K562 (cell line): ENCODE measurements around the gene UBN2. TPM values are rescaled to one million over a fixed set of nuclear protein-coding genes. Genes with fewer than 3 reads are reported as not detected.

Experiments used
- ATAC-seq: fragments of 200-7000 bp; cut with Tn5 transposase; 3 replicates; pipeline ENCODE4 v1.9.1; 2020; ENCODE audit warnings: moderate library complexity
- BruUV-seq: library from RNA; stranded (reverse); fragments of 400-500 nt; replicated peaks from 2 replicates; lab custom pipeline; 2021; lab: Mats Ljungman, UMichigan
- CTCF ChIA-PET: fragments of 300-600 bp; formaldehyde crosslinking; extraction: SDS; loops from one replicate; lab custom pipeline; 2021; ENCODE audit warnings: low intra/inter-chr PET ratio; lab: Yijun Ruan, JAX
- POLR2A ChIA-PET: fragments of 300-600, 350-650 bp; sonication (Branson Sonifier 250); formaldehyde crosslinking; extraction: SDS; loops from one replicate; lab custom pipeline; 2021; ENCODE audit warnings: antibody characterized with exemption, inconsistent platforms; lab: Yijun Ruan, JAX
- DNase-seq, 4 experiments: peaks; one replicate each; pipeline versions ENCODE4 v3.0.0 to v3.0.0-alpha.2; 2011 to 2018; ENCODE audit warnings: low spot score in 3 of 4, mixed read lengths in 3 of 4; ENCODE audit errors: extremely low read depth in 1 of 4
- FAIRE-seq: peaks from 2 replicates; lab custom pipeline; 2011; peaks lifted over from hg19 to GRCh38; lab: Jason Lieb, UNC
- H2AFZ ChIP-seq: 2 replicates; pipeline ENCODE4 v1.6.0; 2011; ENCODE audit warnings: low read depth, low read length, control low read depth, inconsistent platforms
- H3K27ac ChIP-seq: fragments of 200-600 bp; 3 replicates; pipeline ENCODE4 v1.8.0; 2011; ENCODE audit warnings: low read depth, mild to moderate bottlenecking, control low read depth, inconsistent platforms, low read length, moderate library complexity, mixed read lengths; ENCODE audit errors: extremely low read depth
- H3K27me3 ChIP-seq, 2 experiments: fragments of 300-600 bp in 1 of 2; 2 replicates in 1 of 2; 3 replicates in 1 of 2; pipeline versions ENCODE4 v1.6.0 to v1.8.0; 2011; ENCODE audit warnings: inconsistent platforms in 2 of 2, low read length in 2 of 2, mild to moderate bottlenecking in 1 of 2, mixed read lengths in 1 of 2, moderate library complexity in 1 of 2; ENCODE audit not compliant: control insufficient read depth in 2 of 2, insufficient read depth in 2 of 2
- H3K36me3 ChIP-seq: fragments of 300-600 bp; 3 replicates; pipeline ENCODE4 v1.8.0; 2011; ENCODE audit warnings: mild to moderate bottlenecking, low read length, inconsistent platforms; ENCODE audit not compliant: control insufficient read depth, insufficient read depth
- H3K4me1 ChIP-seq, 2 experiments: fragments of 200-600 bp in 1 of 2; replicated peaks in 1 of 2; 2 replicates in 1 of 2; 3 replicates in 1 of 2; pipeline versions ENCODE4 v1.5.1 to v1.8.0; 2011; ENCODE audit warnings: inconsistent platforms in 2 of 2, low read length in 2 of 2, mild to moderate bottlenecking in 1 of 2, mixed read lengths in 1 of 2, moderate library complexity in 1 of 2; ENCODE audit not compliant: control insufficient read depth in 2 of 2, insufficient read depth in 2 of 2
- H3K4me2 ChIP-seq: 2 replicates; pipeline ENCODE4 v1.6.1; 2011; ENCODE audit warnings: low read length, control low read depth, inconsistent platforms, mixed read lengths; ENCODE audit not compliant: insufficient read depth
- H3K4me3 ChIP-seq: fragments of 200-600 bp; sonication (generic), shearing (Covaris generic); 2 replicates; pipeline ENCODE4 v1.5.1; 2016; ENCODE audit warnings: control low read depth, inconsistent platforms
- H3K79me2 ChIP-seq: fragments of 200-600 bp; 3 replicates; pipeline ENCODE4 v1.8.0; 2011; ENCODE audit warnings: low read length, inconsistent platforms; ENCODE audit not compliant: control insufficient read depth, insufficient read depth
- H3K9ac ChIP-seq, 2 experiments: 2 replicates each; pipeline versions ENCODE4 v1.6.0 to v1.6.1; 2011; ENCODE audit warnings: low read depth in 2 of 2, low read length in 2 of 2, control low read depth in 1 of 2, inconsistent platforms in 1 of 2, mild to moderate bottlenecking in 1 of 2, mixed read lengths in 1 of 2; ENCODE audit not compliant: insufficient read depth in 1 of 2
- H3K9me1 ChIP-seq: one replicate; pipeline ENCODE4 v1.6.0; 2011; ENCODE audit warnings: inconsistent platforms, mild to moderate bottlenecking, low read length, moderate library complexity; ENCODE audit not compliant: control insufficient read depth, insufficient read depth
- H3K9me3 ChIP-seq: replicated peaks from 2 replicates; pipeline ENCODE4 v1.5.1; 2011; ENCODE audit warnings: low read depth, low read length, inconsistent platforms; ENCODE audit not compliant: control insufficient read depth, insufficient read depth
- H4K20me1 ChIP-seq: replicated peaks from 2 replicates; pipeline ENCODE4 v1.6.1; 2011; ENCODE audit warnings: low read length, inconsistent platforms, mixed read lengths; ENCODE audit not compliant: control insufficient read depth, insufficient read depth
- CEBPG ChIP-seq, 3 experiments: fragments of 200-800 bp in 1 of 3; sonication (Bioruptor generic) in 1 of 3; sonication (generic) in 1 of 3; formaldehyde crosslinking in 1 of 3; IDR thresholded peaks in 2 of 3; conservative IDR thresholded peaks in 1 of 3; 2 replicates each; pipeline versions ENCODE4 v1.6.1 to v1.8.0; 2016 to 2022; ENCODE audit warnings: missing compliant biosample characterization in 2 of 3, missing genetic modification characterization in 2 of 3, mild to moderate bottlenecking in 1 of 3, missing genetic modification reagents in 1 of 3
- CTBP1 ChIP-seq: fragments of 450-650 bp; IDR thresholded peaks from 2 replicates; pipeline ENCODE4 v1.6.1; 2016; ENCODE audit warnings: borderline replicate concordance
- FOXK2 ChIP-seq, 2 experiments: fragments of 450-650 bp; IDR thresholded peaks in 1 of 2; conservative IDR thresholded peaks in 1 of 2; 2 replicates each; pipeline ENCODE4 v1.6.1; 2016; ENCODE audit warnings: low read depth in 2 of 2, mild to moderate bottlenecking in 1 of 2
- KAT7 ChIP-seq: sonication (generic); formaldehyde crosslinking; IDR thresholded peaks from 2 replicates; pipeline ENCODE4 v1.8.0; 2022; ENCODE audit warnings: missing genetic modification reagents, mild to moderate bottlenecking, borderline replicate concordance
- MCM3 ChIP-seq: fragments of 450-650 bp; IDR thresholded peaks from 2 replicates; pipeline ENCODE4 v1.6.1; 2016
- POLR2B ChIP-seq: fragments of 450-650 bp; IDR thresholded peaks from 2 replicates; pipeline ENCODE4 v1.6.1; 2018; ENCODE audit warnings: low read depth; ENCODE audit not compliant: partially characterized antibody
- SAFB2 ChIP-seq: fragments of 200-400 bp; formaldehyde crosslinking; IDR thresholded peaks from 2 replicates; pipeline ENCODE4 v1.6.1; 2018; ENCODE audit warnings: borderline replicate concordance, low read length, low read depth, moderate library complexity; ENCODE audit not compliant: severe bottlenecking
- SMAD1 ChIP-seq: fragments of 150-350 bp; IDR thresholded peaks from 2 replicates; pipeline ENCODE4 v1.6.1; 2014; ENCODE audit warnings: low read length, low read depth; ENCODE audit not compliant: partially characterized antibody
- TEAD1 ChIP-seq, 2 experiments: fragments of 450-650 bp in 1 of 2; sonication (generic) in 1 of 2; formaldehyde crosslinking; IDR thresholded peaks; 2 replicates each; pipeline versions ENCODE4 v1.4.0 to v1.8.0; 2020 to 2022; ENCODE audit warnings: mild to moderate bottlenecking in 2 of 2, missing genetic modification reagents in 1 of 2
- TSC22D4 ChIP-seq: fragments of 450-650 bp; IDR thresholded peaks from 2 replicates; pipeline ENCODE4 v1.6.1; 2016; ENCODE audit warnings: missing genetic modification characterization, missing biosample characterization, control low read depth
- ZBTB5 ChIP-seq: fragments of 450-650 bp; IDR thresholded peaks from 2 replicates; pipeline ENCODE4 v1.6.1; 2017; ENCODE audit warnings: antibody characterized with exemption
- ZBTB7A ChIP-seq: IDR thresholded peaks from 2 replicates; pipeline ENCODE4 v1.6.1; 2011; ENCODE audit warnings: low read depth, mild to moderate bottlenecking, low read length, moderate library complexity, borderline replicate concordance; ENCODE audit not compliant: control insufficient read depth
- ZKSCAN1 ChIP-seq: fragments of 150-350 bp; IDR thresholded peaks from 2 replicates; pipeline ENCODE4 v1.6.1; 2016; ENCODE audit warnings: low read depth, low read length
- ZNF165 ChIP-seq: fragments of 250-450 bp; sonication (Bioruptor Pico); IDR thresholded peaks from 2 replicates; pipeline ENCODE4 v1.4.0; 2020; ENCODE audit warnings: borderline replicate concordance
- ZNF41 ChIP-seq: fragments of 250-450 bp; sonication (Bioruptor Pico); conservative IDR thresholded peaks from 2 replicates; pipeline ENCODE4 v1.4.0; 2020; ENCODE audit warnings: mild to moderate bottlenecking
- WGBS: fragments of 100-300 bp; shearing (Covaris generic); methylation state at CpG from one replicate; pipeline ENCODE4 v1.1.6; 2016; ENCODE audit warnings: low coverage, mixed read lengths; ENCODE audit not compliant: insufficient coverage; ENCODE audit errors: missing lambda C conversion rate; 5-methylcytosine and 5-hydroxymethylcytosine counted together
- in situ Hi-C: fragments of 300-500 bp; cut with MboI; formaldehyde crosslinking; loops from 4 replicates; pipeline ENCODE4 v1.15.0; 2018; ENCODE audit warnings: inconsistent platforms, mixed read lengths
- intact Hi-C: fragments of 100-400 bp; cut with micrococcal nuclease; formaldehyde crosslinking; loops from 2 replicates; pipeline ENCODE4 v1.14.2; 2022
- polyA plus RNA-seq, 8 experiments: library from polyadenylated mRNA; depleted of rRNA in 4 of 8; stranded (reverse) in 5 of 8; unstranded in 3 of 8; fragments of >200 nt; fragmentation: Nextera tagmentation in 2 of 8; fragmentation: Illumina TruSeq in 1 of 8; extraction: Ambion mirVana in 2 of 8; extraction: Trizol in 1 of 8; gene quantifications; 2 replicates each; pipeline versions ENCODE4 v1.2.1 to v1.2.3, GENCODE V29; 2011 to 2014; ENCODE audit warnings: inconsistent platforms in 1 of 8, missing spikeins in 1 of 8
- total RNA-seq, 7 experiments: library from RNA; depleted of rRNA in 6 of 7; stranded (reverse); fragments of >200 nt in 6 of 7; fragmentation: Illumina TruSeq in 2 of 7; extraction: Trizol in 2 of 7; gene quantifications; 2 replicates each; pipeline versions ENCODE4 v1.2.1 to v1.2.3, GENCODE V29; 2011 to 2021; ENCODE audit warnings: low replicate concordance in 1 of 7
- TF ChIP-seq, protein P1 (sequence below): fragments of 250-450 bp; sonication (Bioruptor Pico); IDR thresholded peaks from 2 replicates; pipeline ENCODE4 v1.5.0; 2021
- TF ChIP-seq, protein P2 (sequence below): sonication (generic); formaldehyde crosslinking; IDR thresholded peaks from 2 replicates; pipeline ENCODE4 v1.8.0; 2022; ENCODE audit warnings: mild to moderate bottlenecking, missing genetic modification reagents

UBN2 gene
- total and polyA plus RNA-seq, 9 of the 15 experiments (the other 6 are each of a cell fraction or from before 2014, with no cell fraction given) = 1.2 to 19.5 (median 9.9) TPM

GRCh38 chr7:139189357-139189756 is 41.7 kb upstream of the UBN2 start (continued):
- TF ChIP-seq, protein P1, sequence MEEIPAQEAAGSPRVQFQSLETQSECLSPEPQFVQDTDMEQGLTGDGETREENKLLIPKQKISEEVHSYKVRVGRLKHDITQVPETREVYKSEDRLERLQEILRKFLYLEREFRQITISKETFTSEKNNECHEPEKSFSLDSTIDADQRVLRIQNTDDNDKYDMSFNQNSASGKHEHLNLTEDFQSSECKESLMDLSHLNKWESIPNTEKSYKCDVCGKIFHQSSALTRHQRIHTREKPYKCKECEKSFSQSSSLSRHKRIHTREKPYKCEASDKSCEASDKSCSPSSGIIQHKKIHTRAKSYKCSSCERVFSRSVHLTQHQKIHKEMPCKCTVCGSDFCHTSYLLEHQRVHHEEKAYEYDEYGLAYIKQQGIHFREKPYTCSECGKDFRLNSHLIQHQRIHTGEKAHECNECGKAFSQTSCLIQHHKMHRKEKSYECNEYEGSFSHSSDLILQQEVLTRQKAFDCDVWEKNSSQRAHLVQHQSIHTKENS (CRISPR knock-in tag) = no peak
- TF ChIP-seq ZNF41 (CRISPR knock-in tag) (no peak), MCM3 (no peak), ZBTB5 (no peak)
- TF ChIP-seq, protein P2, sequence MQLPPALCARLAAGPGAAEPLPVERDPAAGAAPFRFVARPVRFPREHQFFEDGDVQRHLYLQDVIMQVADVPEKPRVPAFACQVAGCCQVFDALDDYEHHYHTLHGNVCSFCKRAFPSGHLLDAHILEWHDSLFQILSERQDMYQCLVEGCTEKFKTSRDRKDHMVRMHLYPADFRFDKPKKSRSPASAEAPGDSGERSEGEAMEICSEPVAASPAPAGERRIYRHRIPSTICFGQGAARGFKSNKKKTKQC = no peak

GRCh38 chr7:139192014-139192706 is 38.9 kb upstream of the UBN2 start:
- in situ Hi-C loops = no loop called here
- H3K79me2 ChIP-seq = no peaks in the 10 kb centered on the region
- POLR2A ChIA-PET = interaction anchor here (0.9 to 1.6 kb wide), 3 partner anchors 24 to 1107 kb away, joined by 3 to 4 read pairs (median 4); no protein-coding TSS in a partner anchor
- no peaks in the 10 kb centered on the region for H3K9me1 ChIP-seq
- H3K27me3 ChIP-seq = no peaks in the 10 kb centered on the region
- no peaks in the 10 kb centered on the region for H3K36me3 ChIP-seq
- intact Hi-C loops = no loop called here
- H3K9me3 ChIP-seq = no peaks in the 10 kb centered on the region
- CTCF ChIA-PET = no interaction called here
- FAIRE-seq (no peak), ATAC-seq (peak; percentile 59), DNase-seq (no peak)
- H3K4me3 ChIP-seq = no peak overlapping the region
- no peaks in the 10 kb centered on the region for H4K20me1 ChIP-seq
- H3K4me2 ChIP-seq = no peak overlapping the region
- BruUV-seq = no TSS peak
- H3K9ac ChIP-seq = no peak overlapping the region
- H3K4me1 ChIP-seq = peaks cover 0 to 2% of the 10 kb centered on the region in 2 experiments; a peak in 1 of 5 replicates
- WGBS = 29% methylated on average over 3 of the region's 3 CpGs
- no peak overlapping the region for H2AFZ ChIP-seq
- H3K27ac ChIP-seq = no peak overlapping the region
- no peak for TF ChIP-seq ZNF165
- no peak for TF ChIP-seq FOXK2 (conservative IDR thresholded peaks at IDR 0.05 in 1 of 2, IDR thresholded peaks at IDR 0.05 in 1 of 2; ENCODE audit: low read depth in 2 of 2)
- 0 out of 2 replicates have a peak, but pooled peaks have one; percentile 26 for TF ChIP-seq CEBPG (CRISPR knock-in tag; IDR thresholded peaks at IDR 0.05)
- TF ChIP-seq CEBPG (tag; conservative IDR thresholded peaks at IDR 0.05 in 1 of 2, IDR thresholded peaks at IDR 0.05 in 1 of 2) = peak in 1 of 2 experiments; percentile 51; a peak in 1 of 4 replicates
- TF ChIP-seq TSC22D4 (tag) = no peak
- TF ChIP-seq KAT7 = no peak
- TF ChIP-seq ZBTB7A = no peak
- TF ChIP-seq ZKSCAN1 = no peak
- TF ChIP-seq SMAD1 = no peak
- no peak for TF ChIP-seq TEAD1 (CRISPR knock-in tag; IDR thresholded peaks at IDR 0.05)
- TF ChIP-seq POLR2B = no peak
- TF ChIP-seq SAFB2 = no peak
- TF ChIP-seq CTBP1 = no peak
